Measurements from ENCODE around the gene FBN1.

Gene FBN1

GRCh38 chr15:48388910-48389309 is 256.6 kb downstream of the FBN1 start:
- no peak for DNase-seq

- no peak for DNase-seq
Observed at GRCh38 chr15:48388016-48388851, 257.3 kb downstream of the FBN1 start.

DNA sequence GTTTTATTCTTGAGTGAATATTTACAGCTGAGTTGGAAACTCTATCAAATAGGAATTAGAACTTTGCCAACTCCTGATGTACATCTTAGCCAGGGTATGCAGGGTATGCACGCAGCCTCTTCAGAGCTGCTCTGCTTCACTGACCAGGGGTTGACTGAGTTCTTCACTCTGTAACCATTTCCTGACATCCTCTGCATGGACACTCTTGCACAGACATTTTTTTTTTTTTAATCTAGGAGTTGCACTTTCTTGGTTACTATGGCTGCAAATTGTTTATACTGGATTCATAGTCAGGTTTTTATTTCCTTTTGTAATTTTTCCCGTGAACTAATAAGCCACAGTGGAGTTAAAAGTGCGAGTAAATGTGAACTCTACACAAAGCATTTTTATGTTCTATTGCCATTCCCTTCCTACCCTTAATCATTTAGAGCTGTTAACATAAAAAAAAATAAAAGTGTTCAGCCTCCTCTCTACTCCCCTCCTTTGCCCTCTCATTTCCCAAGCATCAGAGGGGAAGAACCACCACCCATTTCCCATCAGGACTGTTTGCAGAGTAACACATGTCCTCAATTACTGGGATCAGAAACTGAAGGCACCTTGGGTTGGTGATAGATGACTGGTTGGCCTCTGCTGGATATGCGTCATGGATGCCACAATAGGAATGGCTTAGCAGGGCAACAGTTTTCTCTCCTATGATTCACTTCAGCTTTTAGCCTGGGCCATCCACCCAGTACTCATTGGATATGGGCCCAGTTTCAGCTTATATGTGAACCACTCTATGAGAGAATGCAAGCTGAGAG is 260.3 kb downstream of the FBN1 start:
- DNase-seq, result no peak

DNA sequence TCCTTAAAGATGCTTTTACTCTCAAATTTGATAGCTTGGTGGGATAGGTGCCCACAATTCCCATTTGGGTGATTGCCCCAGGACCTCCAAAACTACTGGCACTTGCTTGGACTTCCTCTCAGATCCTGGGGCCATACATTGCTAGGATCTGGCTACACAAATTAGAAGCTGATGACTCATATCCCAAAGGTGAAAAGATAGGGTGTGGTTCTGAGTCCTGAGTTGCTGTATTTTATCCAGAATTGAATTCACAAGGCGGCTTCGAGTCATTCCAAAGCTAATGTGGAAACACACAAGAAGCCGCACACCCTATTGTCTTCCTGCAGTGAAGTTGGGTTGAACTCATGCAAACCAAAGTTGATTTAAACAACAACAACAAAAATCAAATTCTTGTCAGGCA is 260.9 kb downstream of the FBN1 start:
- no peak for DNase-seq

GRCh38 chr15:48383031-48383430 is 262.5 kb downstream of the FBN1 start:
- no peak for DNase-seq

DNA sequence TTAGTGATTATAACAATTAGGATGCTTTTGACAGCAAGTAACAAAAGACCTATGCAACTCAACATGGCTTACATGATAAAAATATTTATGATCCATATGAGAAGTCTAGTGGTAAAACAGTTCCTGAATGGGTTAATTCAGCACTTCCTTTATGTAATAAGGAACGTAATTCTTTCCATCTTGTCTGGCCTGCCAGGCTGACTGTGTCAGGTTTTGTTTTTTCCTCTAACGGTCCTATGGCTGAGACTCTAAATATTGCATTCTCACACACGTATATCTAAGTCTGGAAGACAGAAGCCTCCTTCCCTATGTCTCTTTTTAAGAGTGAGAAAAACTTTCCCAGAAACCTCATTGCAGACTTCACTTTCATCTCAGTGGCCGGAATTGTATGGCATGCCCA is 263.6 kb downstream of the FBN1 start:
- no peak for DNase-seq

GRCh38 chr15:48380198-48380597 is 265.3 kb downstream of the FBN1 start:
- DNase-seq, result no peak

DNA sequence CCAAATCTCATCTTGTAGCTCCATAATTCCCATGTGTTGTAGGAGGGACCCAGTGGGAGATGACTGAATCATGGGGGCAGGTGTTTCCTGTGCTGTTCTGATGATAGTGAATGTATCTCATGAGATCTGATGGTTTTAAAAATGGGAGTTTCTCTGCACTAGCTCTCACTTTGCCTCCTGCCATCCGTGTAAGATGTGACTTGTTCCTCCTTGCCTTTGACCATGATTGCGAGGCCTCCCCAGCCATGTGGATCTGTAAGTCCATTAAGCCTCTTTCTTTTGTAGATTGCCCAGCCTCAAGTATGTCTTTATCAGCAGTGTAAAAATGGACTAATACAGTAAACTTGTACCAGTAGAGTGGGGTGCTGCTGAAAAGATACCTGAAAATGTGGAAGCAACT is 269.7 kb downstream of the FBN1 start:
- no peak for DNase-seq

GRCh38 chr15:48374472-48374871 is 271.0 kb downstream of the FBN1 start:
- DNase-seq, result no peak

DNA sequence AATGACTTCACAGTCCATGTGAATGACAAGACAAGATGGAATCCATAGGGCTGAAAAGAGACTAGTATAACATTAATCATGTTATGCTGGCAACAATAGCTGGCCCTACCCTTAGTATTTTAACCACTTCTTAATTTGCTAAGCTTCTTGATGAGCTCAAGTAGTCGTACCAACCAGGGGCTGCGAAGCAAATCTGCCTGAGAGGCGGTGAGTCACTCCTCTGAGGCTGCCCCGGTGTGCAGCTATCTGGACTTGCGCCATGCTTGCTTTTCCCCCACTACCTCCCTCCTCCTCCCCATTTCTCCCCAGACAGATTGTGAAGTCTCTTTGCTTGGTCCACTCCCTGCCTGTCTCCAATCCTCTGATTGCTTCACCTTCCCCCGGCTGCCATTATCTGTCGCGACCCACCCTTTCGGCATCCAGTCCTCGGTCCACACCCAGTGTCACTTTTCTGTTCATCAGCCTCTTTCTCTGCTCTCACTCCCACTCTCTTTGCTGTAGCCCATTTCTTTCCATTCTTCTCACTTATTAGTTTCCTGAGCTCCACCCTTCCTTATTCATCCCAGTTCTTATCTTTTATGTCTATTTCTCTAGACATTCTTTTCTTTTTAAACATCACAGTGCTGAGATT is 271.6 kb downstream of the FBN1 start:
- DNase-seq, result no peak

GRCh38 chr15:48371961-48372360 is 273.5 kb downstream of the FBN1 start:
- no peak for DNase-seq

- no peak for DNase-seq
Observed at GRCh38 chr15:48371550-48371949, 274.0 kb downstream of the FBN1 start.

DNA sequence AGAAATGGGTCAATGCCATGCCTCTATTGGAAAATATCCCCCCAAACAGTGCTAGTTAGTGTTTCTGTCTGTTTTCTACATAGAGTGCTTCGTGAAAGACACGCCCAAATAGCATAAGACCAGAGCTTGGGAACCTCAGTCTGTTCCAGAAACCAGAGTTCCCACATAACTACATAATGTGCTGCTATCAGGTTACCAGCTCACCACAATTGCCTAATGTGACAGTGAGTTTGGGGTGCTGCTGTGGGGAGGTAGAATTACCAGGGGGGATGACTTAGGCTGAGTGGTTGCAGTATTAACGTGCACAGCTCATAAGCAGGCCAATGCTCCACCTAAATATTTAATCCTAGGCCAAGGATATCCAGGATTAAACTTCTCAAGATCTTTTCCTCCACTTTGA is 275.0 kb downstream of the FBN1 start:
- DNase-seq, result no peak

DNA sequence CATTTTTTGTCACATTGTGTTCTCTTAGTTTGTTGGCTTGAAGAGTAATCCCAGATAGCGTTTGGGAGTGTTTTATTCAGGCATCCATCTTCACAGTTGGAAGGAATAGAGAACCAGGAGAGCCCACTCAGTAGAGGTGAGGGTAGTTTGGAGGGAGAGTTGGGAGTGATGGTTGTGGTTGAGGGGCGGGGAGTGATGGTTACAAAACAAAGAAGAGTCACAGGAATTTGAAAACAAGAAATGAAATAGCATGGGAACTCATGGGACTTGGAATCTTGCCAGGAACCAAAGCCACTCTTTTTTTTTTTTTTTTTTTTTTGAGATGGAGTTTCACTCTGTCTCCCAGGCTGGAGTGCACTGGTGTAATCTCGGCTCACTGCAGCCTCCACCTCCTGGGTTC is 278.0 kb downstream of the FBN1 start:
- no peak for DNase-seq

- no peak for DNase-seq
Observed at GRCh38 chr15:48366584-48367312, 278.8 kb downstream of the FBN1 start.

DNA sequence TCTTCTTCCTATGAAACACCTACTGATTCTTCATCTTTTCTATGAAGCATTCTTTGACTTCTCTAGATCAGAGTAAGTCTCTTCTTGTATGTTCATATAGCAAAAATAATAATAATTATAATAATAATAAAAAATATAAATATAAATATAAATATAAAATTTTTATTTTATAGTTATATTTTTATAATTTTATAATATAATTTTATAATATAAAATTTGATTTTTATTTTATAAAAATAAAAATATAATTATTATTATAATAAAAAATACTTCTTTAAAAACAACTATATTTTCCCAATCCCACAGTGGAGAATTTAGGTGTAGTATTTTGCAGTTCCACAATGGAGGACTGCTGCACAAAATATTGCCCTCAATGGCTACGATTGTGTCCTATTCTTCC is 279.9 kb downstream of the FBN1 start:
- DNase-seq, result no peak

- no peak for DNase-seq
Observed at GRCh38 chr15:48363474-48363873, 282.0 kb downstream of the FBN1 start.

DNA sequence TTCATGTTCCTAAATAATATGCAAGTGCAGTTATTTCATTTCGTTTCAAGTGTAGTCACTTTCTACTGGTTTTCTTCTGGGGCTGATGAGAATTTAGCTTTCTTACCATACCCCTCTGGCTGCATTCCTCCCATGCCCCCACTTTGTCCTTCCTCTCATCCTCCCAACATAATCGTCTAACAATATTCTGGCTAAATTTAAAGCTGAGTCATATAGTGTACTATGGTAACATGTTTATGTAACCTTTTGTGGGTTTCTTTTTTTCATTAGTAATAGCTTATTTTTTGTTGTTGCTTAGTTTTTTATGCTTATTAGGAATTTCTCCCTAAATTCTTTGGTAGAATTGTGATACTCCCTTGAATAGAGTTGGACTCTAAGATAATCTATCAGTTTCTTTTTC is 283.8 kb downstream of the FBN1 start:
- no peak for DNase-seq

DNA sequence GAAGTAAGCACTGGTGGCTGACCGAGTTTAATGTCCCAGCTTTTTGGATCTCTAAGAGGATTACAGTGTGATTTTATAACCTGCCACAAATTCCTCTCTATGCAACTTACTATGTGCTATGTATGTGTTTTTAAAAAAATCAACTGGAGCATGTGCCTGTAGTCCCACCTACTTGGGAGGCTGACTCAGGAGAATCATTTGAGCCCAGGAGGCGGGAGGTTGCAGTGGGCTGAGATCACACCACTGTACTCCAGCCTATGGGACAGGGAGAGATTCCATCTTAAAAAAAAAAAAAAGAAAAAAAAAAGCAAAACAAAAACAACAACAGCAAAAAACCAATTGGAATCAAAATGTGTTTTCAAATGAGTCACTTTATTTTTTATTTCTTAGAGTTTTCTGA is 284.7 kb downstream of the FBN1 start:
- DNase-seq, result no peak
